Measurements from ENCODE around the gene ANKRD22.

The ANKRD22 gene

DNA sequence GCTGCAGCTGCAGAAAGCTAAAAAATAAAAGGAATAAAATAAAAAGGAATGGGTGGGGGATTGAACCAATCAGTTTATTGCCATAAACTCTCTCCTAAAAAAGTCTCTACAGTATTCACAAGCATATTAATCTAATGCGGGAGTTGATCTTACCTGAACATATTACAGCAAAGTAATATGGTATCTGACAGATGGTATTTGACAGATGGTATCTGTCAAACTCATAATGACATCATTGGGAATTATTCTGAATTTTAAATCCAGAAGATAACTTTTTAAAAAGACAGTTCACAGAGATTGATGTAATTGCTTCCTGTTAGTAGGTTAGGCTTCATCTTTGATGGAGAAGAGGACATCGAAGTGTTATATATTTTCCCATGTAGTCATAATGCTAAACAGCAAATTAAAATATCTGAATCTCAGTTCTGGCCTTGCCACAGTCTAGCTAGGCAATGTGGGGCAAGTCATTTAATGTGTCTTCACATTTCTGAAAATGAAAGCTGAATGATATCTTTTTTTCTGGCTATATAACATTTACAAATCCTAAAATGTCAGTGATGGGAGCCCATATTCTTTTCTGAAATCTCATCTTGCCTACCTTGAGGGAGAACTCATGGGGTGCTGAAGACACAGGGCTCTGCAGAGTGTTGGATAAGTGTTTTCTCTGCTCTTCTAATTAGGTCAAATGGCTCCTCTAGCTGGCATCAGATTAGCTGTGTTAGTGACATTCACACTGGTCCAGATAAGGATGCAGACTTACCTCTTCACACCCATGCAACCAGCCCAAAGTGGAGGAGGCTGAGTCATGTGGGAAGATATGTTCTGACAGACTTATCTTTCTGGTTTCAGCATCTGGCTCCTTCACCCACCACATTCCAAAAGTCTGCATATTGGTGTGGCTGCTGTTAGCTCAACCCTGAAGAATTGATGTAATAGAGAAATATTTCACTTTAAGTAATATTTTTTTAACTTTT is 51.2 kb downstream of the ANKRD22 start:
- DNase-seq (ENCODE audit: low read depth, low spot score): no peak

- DNase-seq (ENCODE audit: low read depth, low spot score): no peak
Observed at GRCh38 chr10:88794731-88795130, 56.9 kb downstream of the ANKRD22 start.

DNA sequence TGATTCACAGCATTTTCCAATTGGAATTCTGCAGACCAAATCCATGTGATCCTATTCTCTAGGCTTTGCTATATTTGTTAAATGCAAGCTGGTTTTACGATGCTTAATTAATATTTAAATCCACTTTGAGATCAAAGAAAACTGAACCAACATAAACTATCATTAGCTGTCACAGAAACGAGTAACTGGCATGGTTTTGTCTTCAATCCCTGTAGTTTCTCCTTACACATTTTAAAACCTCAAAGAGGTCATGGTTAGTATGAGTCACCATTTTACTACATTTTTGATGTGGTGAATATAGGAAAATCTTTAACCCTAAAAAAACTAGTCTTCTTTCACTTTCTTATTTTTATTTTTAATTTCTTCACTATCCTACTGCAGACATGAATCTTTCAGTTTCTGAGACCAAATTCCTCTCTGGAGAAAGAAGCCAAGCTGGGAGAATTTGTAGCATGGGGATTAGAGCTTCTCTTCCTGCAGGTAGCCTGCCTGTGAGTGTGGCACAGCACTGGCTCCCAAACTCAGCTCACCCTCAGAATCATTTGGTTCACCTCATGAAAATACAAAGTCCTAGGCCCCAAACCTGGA is 57.8 kb downstream of the ANKRD22 start:
- peak; percentile 7 for DNase-seq (ENCODE audit: low read depth, low spot score)

DNA sequence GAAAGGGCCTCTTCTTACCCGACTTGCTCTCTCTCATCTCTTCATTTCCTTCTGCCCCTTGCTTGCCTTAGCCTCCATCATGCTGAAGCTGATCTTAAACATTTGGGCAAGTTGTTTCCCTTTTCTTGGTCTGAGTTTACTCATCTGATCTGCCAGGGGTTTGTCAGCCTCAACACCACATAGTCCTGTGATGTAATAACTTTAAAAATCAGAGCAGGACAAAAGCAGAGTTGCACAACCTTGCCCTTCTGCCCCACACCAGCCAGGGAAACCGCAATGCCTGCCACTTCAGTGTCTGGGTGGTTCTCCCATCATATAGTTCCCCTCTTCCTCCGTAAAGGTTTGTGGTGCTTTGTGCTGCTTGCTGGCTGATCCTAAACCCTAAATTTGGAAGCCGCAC is 59.0 kb downstream of the ANKRD22 start:
- peak; percentile 4 for DNase-seq (ENCODE audit: low read depth, low spot score)

GRCh38 chr10:88791924-88792323 is 59.7 kb downstream of the ANKRD22 start:
- peak; percentile 9 for DNase-seq (ENCODE audit: low read depth, low spot score)

GRCh38 chr10:88788924-88789323 is 62.7 kb downstream of the ANKRD22 start:
- no peak for DNase-seq (ENCODE audit: low read depth, low spot score)

DNA sequence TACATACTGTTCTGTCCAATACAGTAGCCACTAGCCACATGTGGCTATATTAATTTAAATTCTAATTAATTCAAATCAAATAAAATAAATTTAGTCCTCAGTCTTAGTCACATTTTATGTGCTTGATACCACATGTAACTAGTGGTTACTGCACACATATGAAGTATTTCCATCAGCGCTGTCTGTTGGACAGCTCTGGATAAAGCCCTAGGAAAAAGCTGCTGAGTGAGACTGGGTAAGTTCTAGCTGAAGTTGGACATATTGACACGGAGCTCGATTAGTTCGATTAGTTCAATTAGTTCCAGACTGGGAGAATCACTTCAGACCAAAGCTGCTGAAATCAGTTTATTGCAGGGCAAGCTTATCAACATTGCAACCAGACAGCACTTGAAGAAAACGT is 64.2 kb downstream of the ANKRD22 start:
- no peak for DNase-seq (ENCODE audit: low read depth, low spot score)

- DNase-seq (ENCODE audit: low read depth, low spot score): no peak
Observed at GRCh38 chr10:88786032-88786770, 65.4 kb downstream of the ANKRD22 start.

- no peak for DNase-seq (ENCODE audit: low read depth, low spot score)
Observed at GRCh38 chr10:88783724-88784123, 67.9 kb downstream of the ANKRD22 start.

DNA sequence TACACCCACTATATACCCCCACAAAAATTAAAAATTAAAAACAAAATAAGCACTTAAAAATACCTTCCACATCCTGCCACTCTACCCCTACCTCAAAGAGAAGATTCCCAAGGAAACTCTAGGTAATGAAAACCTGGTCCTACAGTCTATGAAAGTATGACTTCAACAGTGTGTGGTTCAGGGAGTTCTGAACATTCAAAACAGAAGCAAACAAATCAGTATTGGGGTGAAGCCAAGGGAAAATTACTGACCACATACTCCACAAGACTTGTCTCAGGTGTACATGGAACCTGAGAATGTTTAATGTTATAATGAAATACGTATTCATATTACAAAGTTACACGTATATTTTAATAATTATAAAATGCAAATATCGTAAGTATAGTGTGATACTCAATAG is 69.4 kb downstream of the ANKRD22 start:
- DNase-seq (ENCODE audit: low read depth, low spot score): no peak

DNA sequence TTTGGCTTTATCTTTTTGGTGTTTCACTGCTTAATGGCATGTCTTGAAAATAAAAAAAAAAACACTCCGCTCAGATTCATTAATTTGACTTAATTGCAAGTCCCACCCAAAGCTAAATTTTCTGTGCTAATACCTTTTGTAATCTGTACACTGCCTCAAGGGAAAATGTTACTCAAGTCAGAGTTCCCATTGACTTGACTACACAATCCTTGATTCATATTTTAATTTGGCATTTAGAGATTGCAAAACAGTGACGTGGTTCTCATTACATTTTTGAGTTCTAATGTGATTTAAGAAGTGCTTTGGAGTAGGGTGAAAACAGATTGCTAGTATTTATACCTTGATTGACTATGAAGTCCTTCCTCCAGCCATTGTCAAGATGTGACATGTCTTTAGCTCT is 70.4 kb downstream of the ANKRD22 start:
- no peak for DNase-seq (ENCODE audit: low read depth, low spot score)
